Mesodermal cell (in vitro differentiated cells): ENCODE measurements around the gene NUS1.
"Not testable (repeated sequence)": the region's sequence is repeated elsewhere in the genome, so short reads cannot be mapped to it uniquely, and the experiment has no call there.

Experiments
- H3K27ac ChIP-seq: 2 replicates; pipeline ENCODE4 v1.7.0; 2013; ENCODE audit warnings: mild to moderate bottlenecking, low read depth, low read length, moderate library complexity; ENCODE audit not compliant: severe bottlenecking
- H3K36me3 ChIP-seq: 2 replicates; pipeline ENCODE4 v1.7.1; 2013; ENCODE audit warnings: mild to moderate bottlenecking, low read length, moderate library complexity; ENCODE audit not compliant: control insufficient read depth, insufficient read depth
- H3K4me1 ChIP-seq: one replicate; pipeline ENCODE4 v1.7.1; 2013; ENCODE audit warnings: mild to moderate bottlenecking, low read length; ENCODE audit not compliant: insufficient read depth, control insufficient read depth, poor library complexity, severe bottlenecking
- H3K4me3 ChIP-seq: 2 replicates; pipeline ENCODE4 v1.7.0; 2013; ENCODE audit warnings: low read length, control low read depth, mild to moderate bottlenecking; ENCODE audit not compliant: insufficient read depth, poor library complexity, severe bottlenecking; ENCODE audit errors: extremely low read depth
- H3K9me3 ChIP-seq: 2 replicates; pipeline ENCODE4 v1.7.1; 2013; ENCODE audit warnings: mild to moderate bottlenecking, low read length, moderate library complexity; ENCODE audit not compliant: control insufficient read depth
- WGBS, 2 experiments: methylation state at CpG; one replicate each; pipeline ENCODE4 v1.1.5; 2013; ENCODE audit warnings: missing lambda C conversion rate in 2 of 2; ENCODE audit not compliant: insufficient coverage in 2 of 2; 5-methylcytosine and 5-hydroxymethylcytosine counted together

The NUS1 gene

DNA sequence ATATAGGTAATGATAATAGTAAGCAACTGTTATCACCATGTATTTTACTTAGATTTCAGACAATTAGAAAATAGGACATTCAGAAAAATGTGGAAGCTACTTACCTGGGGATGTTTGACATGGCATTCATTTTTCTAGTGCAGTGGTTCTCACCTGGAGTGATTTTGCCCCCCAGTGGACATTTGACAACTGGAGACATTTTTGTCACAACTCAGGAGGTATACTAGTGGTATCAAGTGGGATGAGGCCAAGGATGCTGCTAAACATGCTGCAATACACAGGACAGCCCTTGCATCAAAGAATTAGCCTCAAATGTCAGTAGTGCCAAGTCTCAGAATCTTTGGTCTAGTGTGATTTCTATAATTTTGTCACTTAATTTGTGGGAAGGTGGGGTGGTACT is 36.1 kb downstream of the NUS1 start:
- no peaks in the 10 kb centered on the region for H3K9me3 ChIP-seq
- H3K27ac ChIP-seq = no peak overlapping the region
- no peaks in the 10 kb centered on the region for H3K4me1 ChIP-seq
- H3K4me3 ChIP-seq = no peak overlapping the region
- H3K36me3 ChIP-seq = peaks cover 10% of the 10 kb centered on the region

DNA sequence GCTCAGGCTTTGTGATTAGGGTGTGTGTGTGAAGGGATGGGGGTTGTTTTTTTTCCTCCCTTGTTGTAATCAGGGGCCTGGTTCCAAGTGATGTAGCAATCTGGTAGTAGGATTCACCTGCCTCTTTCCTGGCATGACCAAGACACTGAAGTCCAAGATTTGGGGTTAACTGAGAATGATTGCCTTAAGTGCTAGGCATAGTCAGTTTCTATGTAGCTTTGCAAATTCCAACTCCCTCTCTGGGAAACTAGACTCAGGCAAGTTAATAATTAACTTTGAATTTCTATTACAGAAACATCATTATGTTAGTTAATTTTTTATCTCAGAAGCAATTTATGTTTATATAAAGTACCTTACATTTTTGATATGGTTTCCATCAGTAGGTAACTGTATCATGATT is 43.6 kb downstream of the NUS1 start:
- no peak overlapping the region for H3K27ac ChIP-seq
- peaks cover 9% of the 10 kb centered on the region for H3K9me3 ChIP-seq
- H3K4me3 ChIP-seq = no peak overlapping the region
- no peaks in the 10 kb centered on the region for H3K4me1 ChIP-seq
- no peaks in the 10 kb centered on the region for H3K36me3 ChIP-seq

DNA sequence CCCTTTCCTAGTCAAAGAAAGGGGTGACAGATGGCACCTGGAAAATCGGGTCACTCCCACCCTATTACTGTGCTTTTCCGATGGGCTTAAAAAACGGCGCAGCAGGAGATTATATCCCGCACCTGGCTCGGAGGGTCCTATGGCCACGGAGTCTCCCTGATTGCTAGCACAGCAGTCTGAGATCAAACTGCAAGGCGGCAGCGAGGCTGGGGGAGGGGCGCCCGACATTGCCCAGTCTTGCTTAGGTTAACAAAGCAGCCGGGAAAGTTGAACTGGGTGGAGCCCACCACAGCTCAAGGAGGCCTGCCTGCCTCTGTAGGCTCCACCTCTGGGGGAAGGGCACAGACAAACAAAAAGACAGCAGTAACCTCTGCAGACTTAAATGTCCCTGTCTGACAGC is 46.3 kb downstream of the NUS1 start:
- not testable (repeated sequence) for H3K27ac ChIP-seq, H3K4me1 ChIP-seq, H3K4me3 ChIP-seq, H3K9me3 ChIP-seq, H3K36me3 ChIP-seq
- 95 to 99% methylated on average over 10 to 11 of the region's 12 CpGs for WGBS, 2 experiments

DNA sequence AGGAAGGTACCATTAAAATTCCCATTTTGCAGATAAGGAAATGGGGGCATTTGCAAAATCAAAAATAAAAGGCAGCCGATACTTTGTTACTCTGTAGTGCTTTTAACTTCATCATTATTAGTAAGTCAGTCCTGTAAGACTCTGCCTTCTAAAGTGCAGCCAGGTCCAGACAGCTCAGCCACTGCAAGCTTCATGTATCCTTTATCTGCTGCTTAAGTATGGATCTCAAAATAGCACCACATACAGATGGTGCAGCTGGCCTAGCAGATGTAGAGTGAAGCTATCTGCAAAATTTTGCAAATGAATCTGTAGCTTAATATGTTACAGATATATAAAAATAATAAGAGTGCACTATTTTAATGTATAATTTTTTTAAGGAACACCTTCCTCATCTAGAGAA is 53.4 kb downstream of the NUS1 start:
- Histone ChIP-seq H3K27ac (no peak overlapping the region), H3K36me3 (no peaks in the 10 kb centered on the region), H3K4me3 (no peak overlapping the region), H3K4me1 (no peaks in the 10 kb centered on the region), H3K9me3 (no peaks in the 10 kb centered on the region)
- 80% methylated on average over 1 of the region's 1 CpG; no CpG with 5 or more reads in 1 of the 2 experiments for WGBS, 2 experiments

DNA sequence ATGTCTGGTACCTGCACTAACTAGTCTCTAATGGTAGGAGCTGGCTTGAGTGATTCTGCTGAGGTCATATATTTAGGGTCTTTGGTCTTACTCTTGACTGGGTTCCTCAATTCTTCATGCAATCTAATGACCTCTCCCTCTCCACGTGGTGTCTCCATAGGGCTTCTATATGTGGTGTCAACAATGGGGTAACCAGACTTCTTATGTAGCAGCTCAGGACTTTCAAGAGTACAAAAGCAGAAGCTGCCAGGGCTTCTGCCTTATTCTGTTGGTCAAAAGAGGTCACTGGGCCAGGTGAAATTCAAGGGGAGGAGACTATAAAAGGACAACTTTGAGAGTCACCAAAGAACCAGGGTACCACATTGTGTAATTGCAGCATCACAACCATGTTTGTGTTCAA is 54.3 kb downstream of the NUS1 start:
- no peaks in the 10 kb centered on the region for H3K4me1 ChIP-seq
- H3K36me3 ChIP-seq = no peaks in the 10 kb centered on the region
- no peak overlapping the region for H3K27ac ChIP-seq
- no peak overlapping the region for H3K4me3 ChIP-seq
- 100% methylated on average over 1 of the region's 1 CpG; no CpG with 5 or more reads in 1 of the 2 experiments for WGBS, 2 experiments
- no peaks in the 10 kb centered on the region for H3K9me3 ChIP-seq

DNA sequence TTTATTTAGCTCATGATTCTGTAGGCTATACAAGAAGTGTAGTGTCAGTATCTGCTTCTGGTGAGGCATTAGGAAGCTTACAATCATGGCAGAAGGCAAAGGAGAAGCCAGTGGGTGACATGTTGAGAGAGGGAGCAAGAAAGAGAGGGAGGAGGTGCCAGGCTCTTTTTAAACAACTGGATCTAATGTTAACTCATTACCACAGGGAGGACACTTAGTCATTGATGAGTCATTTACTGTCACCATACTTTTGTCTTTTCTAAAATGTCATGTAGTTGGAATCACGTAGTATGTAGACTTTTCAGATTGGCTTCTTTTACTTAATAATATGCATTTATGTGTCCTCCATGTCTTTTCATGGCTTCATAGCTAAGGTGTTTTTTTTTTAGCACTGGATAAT is 58.1 kb downstream of the NUS1 start:
- no peak overlapping the region for H3K27ac ChIP-seq
- H3K4me1 ChIP-seq = no peaks in the 10 kb centered on the region
- H3K9me3 ChIP-seq = no peaks in the 10 kb centered on the region
- H3K36me3 ChIP-seq = no peaks in the 10 kb centered on the region
- WGBS, 2 experiments = no CpG with 5 or more reads among the region's 1 CpG
- H3K4me3 ChIP-seq = no peak overlapping the region

DNA sequence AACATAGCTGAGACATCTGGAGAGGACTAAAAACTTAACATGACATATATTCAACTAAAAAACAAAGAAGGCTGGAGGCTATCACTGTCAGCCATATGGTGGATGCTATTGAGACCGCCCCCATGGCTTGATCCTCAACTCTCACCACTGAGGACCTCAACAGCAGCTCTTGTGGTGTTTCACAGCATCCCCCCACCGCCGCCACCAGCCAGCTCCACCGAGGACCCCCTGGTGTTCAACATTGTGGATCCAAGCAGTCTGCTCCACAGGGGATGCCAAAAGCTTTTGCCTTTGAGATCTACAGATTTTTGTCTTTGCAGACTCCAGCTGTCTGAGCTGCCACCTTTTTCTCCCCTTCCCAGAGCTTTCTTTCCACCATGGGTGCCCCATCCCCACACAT is 64.6 kb downstream of the NUS1 start:
- no peak overlapping the region for H3K27ac ChIP-seq
- WGBS, 2 experiments = 58 to 65% methylated on average over 4 of the region's 4 CpGs
- no peaks in the 10 kb centered on the region for H3K36me3 ChIP-seq
- H3K4me3 ChIP-seq = no peak overlapping the region
- no peaks in the 10 kb centered on the region for H3K4me1 ChIP-seq
- peaks cover 7% of the 10 kb centered on the region for H3K9me3 ChIP-seq

DNA sequence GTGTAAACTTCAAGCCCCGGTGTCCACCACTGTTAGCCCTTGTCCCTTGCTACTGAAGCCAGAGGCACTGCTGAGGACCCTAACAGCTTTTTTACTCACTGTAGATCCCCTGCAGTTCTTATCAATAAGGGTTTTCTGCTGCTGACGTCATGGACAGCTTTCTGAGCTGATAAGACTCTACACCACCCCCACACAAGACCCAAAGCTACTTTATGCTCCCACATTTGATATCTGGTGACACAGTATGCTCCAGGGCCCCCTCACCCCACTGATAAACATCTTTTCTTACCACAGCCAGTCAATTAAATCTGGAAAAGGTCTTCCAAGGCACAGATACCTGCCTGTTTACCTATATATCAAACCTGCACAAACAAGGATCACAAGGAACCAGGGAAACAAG is 65.3 kb downstream of the NUS1 start:
- H3K4me1 ChIP-seq = no peaks in the 10 kb centered on the region
- peaks cover 7% of the 10 kb centered on the region for H3K9me3 ChIP-seq
- no peaks in the 10 kb centered on the region for H3K36me3 ChIP-seq
- WGBS, 2 experiments = 20 to 25% methylated on average over 1 to 2 of the region's 2 CpGs
- no peak overlapping the region for H3K27ac ChIP-seq
- H3K4me3 ChIP-seq = no peak overlapping the region

DNA sequence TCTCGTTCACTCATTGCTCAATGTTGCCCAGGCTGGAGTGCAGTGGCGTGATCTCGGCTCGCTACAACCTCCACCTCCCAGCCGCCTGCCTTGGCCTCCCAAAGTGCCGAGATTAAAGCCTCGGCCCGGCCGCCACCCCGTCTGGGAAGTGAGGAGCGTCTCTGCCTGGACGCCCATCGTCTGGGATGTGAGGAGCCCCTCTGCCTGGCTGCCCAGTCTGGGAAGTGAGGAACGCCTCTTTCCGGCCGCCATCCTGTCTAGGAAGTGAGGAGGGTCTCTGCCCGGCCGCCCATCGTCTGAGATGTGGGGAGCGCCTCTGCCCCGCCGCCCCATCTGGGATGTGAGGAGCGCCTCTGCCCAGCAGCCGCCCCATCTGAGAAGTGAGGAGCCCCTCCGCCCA is 75.4 kb downstream of the NUS1 start:
- H3K4me1 ChIP-seq, H3K9me3 ChIP-seq, H3K36me3 ChIP-seq, H3K4me3 ChIP-seq, H3K27ac ChIP-seq: not testable (repeated sequence)
- 88 to 95% methylated on average over 8 to 22 of the region's 25 CpGs for WGBS, 2 experiments
